Neural progenitor cell (in vitro differentiated cells): Measurements from ENCODE around the gene ZHX3. TPM values are rescaled to one million over a fixed set of nuclear protein-coding genes. Genes with fewer than 3 reads are reported as not detected.

Experiments used
- DNase-seq: peaks from one replicate; pipeline ENCODE4 v3.0.0-alpha.2; 2016; ENCODE audit warnings: low spot score
- H2AFZ ChIP-seq: fragments of 200-600 bp; sonication (generic); replicated peaks from 2 replicates; pipeline ENCODE4 v1.6.1; 2016; ENCODE audit warnings: antibody characterized with exemption
- H3F3A ChIP-seq: fragments of 200-600 bp; sonication (generic); 2 replicates; pipeline ENCODE4 v1.6.1; 2016; ENCODE audit warnings: antibody characterized with exemption, low read depth
- H3K27ac ChIP-seq: fragments of 200-600 bp; sonication (generic); 2 replicates; pipeline ENCODE4 v1.5.1; 2016; ENCODE audit warnings: mild to moderate bottlenecking
- H3K27me3 ChIP-seq: fragments of 200-600 bp; sonication (generic); 2 replicates; pipeline ENCODE4 v1.6.1; 2016; ENCODE audit warnings: mild to moderate bottlenecking, moderate library complexity
- H3K36me3 ChIP-seq: fragments of 200-600 bp; sonication (generic); 2 replicates; pipeline ENCODE4 v1.5.1; 2016
- H3K4me1 ChIP-seq: fragments of 200-600 bp; sonication (generic); 2 replicates; pipeline ENCODE4 v1.6.1; 2016; ENCODE audit warnings: mixed run types
- H3K4me2 ChIP-seq: fragments of 200-600 bp; sonication (generic); 2 replicates; pipeline ENCODE4 v1.6.1; 2016
- H3K4me3 ChIP-seq: fragments of 200-600 bp; sonication (generic); 2 replicates; pipeline ENCODE4 v1.5.1; 2016
- H3K79me2 ChIP-seq: fragments of 200-600 bp; sonication (generic); 2 replicates; pipeline ENCODE4 v1.6.1; 2016; ENCODE audit warnings: low read depth
- H3K9ac ChIP-seq: fragments of 200-600 bp; sonication (generic); 2 replicates; pipeline ENCODE4 v1.6.1; 2016
- H3K9me3 ChIP-seq: fragments of 200-600 bp; sonication (generic); 2 replicates; pipeline ENCODE4 v1.5.1; 2016; ENCODE audit warnings: low read depth
- H4K20me1 ChIP-seq: fragments of 200-600 bp; sonication (generic); 2 replicates; pipeline ENCODE4 v1.6.1; 2016; ENCODE audit warnings: low read depth
- H3K27ac Mint-ChIP-seq: 3 replicates; pipeline ENCODE4 v1.8.0; 2021; ENCODE audit warnings: mixed read lengths
- H3K27me3 Mint-ChIP-seq: 2 replicates; pipeline ENCODE4 v1.8.0; 2022; ENCODE audit warnings: low read depth, mild to moderate bottlenecking, inconsistent platforms, moderate library complexity, mixed read lengths; ENCODE audit not compliant: insufficient read depth
- H3K36me3 Mint-ChIP-seq: 3 replicates; pipeline ENCODE4 v1.8.0; 2021; ENCODE audit warnings: mixed read lengths
- H3K4me1 Mint-ChIP-seq: 3 replicates; pipeline ENCODE4 v1.8.0; 2021; ENCODE audit warnings: mixed read lengths
- H3K4me3 Mint-ChIP-seq: 3 replicates; pipeline ENCODE4 v1.8.0; 2021; ENCODE audit warnings: mild to moderate bottlenecking, moderate library complexity, mixed read lengths
- H3K9me3 Mint-ChIP-seq: 3 replicates; pipeline ENCODE4 v1.8.0; 2020; ENCODE audit warnings: mixed read lengths
- EZH2 ChIP-seq: fragments of 200-600 bp; sonication (generic); IDR thresholded peaks from 2 replicates; pipeline ENCODE4 v1.6.1; 2017; ENCODE audit warnings: antibody characterized with exemption, mild to moderate bottlenecking, moderate library complexity
- EZH2phosphoT487 ChIP-seq: fragments of 200-600 bp; sonication (generic); IDR thresholded peaks from 2 replicates; pipeline ENCODE4 v1.6.1; 2017; ENCODE audit warnings: antibody characterized with exemption
- total RNA-seq: library from RNA; depleted of rRNA; stranded (reverse); fragments of >200 nt; gene quantifications from 2 replicates; pipeline ENCODE4 v1.2.3, GENCODE V29; 2015; ENCODE audit warnings: low replicate concordance
- TF ChIP-seq, protein P1 (sequence below): fragments of 200-600 bp; sonication (generic); IDR thresholded peaks from 2 replicates; pipeline ENCODE4 v1.5.1; 2017; ENCODE audit warnings: antibody characterized with exemption, mild to moderate bottlenecking

ZHX3 gene
- total RNA-seq, 1 donor from 2014 or later, result 6.8 TPM

DNA sequence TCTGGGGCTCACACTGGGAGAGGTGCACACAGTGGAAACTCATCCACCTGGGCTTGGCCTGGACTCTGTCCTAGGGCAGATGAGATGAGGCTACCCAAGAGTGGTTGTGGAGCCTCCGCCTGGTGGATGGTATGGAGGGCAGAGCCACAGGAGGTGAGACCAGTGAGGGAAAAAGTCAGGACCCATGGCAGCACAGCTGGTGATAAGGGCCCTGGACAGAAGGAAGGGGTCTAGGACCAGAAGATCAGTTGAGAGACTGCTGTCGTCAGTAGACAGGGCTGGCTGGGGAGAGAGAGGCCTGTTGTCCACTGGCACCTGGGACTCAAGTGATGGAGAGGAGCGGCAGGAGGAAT lies 150.4 kb downstream of the ZHX3 start:
- DNase-seq, result no peak
- H3K36me3 Mint-ChIP-seq, result peaks cover 52% of the 10 kb centered on the region

GRCh38 chr20:41166201-41167117 lies 151.1 kb downstream of the ZHX3 start:
- Histone ChIP-seq H3K4me3 (no peak overlapping the region), H3K9me3 (no peaks in the 10 kb centered on the region), H3K4me1 (no peaks in the 10 kb centered on the region), H3K27ac (no peak overlapping the region), H3K27me3 (no peaks in the 10 kb centered on the region), H2AFZ (no peak overlapping the region), H3K9ac (no peak overlapping the region), H3K79me2 (no peaks in the 10 kb centered on the region), H3F3A (peaks cover 9% of the 10 kb centered on the region), H3K4me2 (no peak overlapping the region), H4K20me1 (peaks cover 9% of the 10 kb centered on the region), H3K36me3 (no peaks in the 10 kb centered on the region)
- H3K36me3 Mint-ChIP-seq, result peaks cover 49% of the 10 kb centered on the region
- no peak overlapping the region for H3K27ac Mint-ChIP-seq
- no peak for DNase-seq
- H3K4me3 Mint-ChIP-seq, result no peak overlapping the region
- peaks cover 5% of the 10 kb centered on the region for H3K27me3 Mint-ChIP-seq
- no peaks in the 10 kb centered on the region for H3K9me3 Mint-ChIP-seq
- no peaks in the 10 kb centered on the region for H3K4me1 Mint-ChIP-seq
- TF ChIP-seq, protein P1, sequence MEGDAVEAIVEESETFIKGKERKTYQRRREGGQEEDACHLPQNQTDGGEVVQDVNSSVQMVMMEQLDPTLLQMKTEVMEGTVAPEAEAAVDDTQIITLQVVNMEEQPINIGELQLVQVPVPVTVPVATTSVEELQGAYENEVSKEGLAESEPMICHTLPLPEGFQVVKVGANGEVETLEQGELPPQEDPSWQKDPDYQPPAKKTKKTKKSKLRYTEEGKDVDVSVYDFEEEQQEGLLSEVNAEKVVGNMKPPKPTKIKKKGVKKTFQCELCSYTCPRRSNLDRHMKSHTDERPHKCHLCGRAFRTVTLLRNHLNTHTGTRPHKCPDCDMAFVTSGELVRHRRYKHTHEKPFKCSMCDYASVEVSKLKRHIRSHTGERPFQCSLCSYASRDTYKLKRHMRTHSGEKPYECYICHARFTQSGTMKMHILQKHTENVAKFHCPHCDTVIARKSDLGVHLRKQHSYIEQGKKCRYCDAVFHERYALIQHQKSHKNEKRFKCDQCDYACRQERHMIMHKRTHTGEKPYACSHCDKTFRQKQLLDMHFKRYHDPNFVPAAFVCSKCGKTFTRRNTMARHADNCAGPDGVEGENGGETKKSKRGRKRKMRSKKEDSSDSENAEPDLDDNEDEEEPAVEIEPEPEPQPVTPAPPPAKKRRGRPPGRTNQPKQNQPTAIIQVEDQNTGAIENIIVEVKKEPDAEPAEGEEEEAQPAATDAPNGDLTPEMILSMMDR, result no peak
- no peak for TF ChIP-seq EZH2phosphoT487

More for the DNA sequence above, 150.4 kb downstream of the ZHX3 start:
- Histone ChIP-seq H3K4me3 (no peak overlapping the region), H3F3A (peaks cover 16% of the 10 kb centered on the region), H3K27me3 (no peaks in the 10 kb centered on the region), H3K9me3 (no peaks in the 10 kb centered on the region), H3K36me3 (no peaks in the 10 kb centered on the region), H4K20me1 (peaks cover 7% of the 10 kb centered on the region), H3K4me2 (no peak overlapping the region), H3K9ac (no peak overlapping the region), H3K4me1 (no peaks in the 10 kb centered on the region), H3K27ac (no peak overlapping the region), H3K79me2 (no peaks in the 10 kb centered on the region), H2AFZ (no peak overlapping the region)
- Mint-ChIP-seq H3K27me3 (peaks cover 5% of the 10 kb centered on the region), H3K27ac (peak overlapping the region; percentile 46), H3K4me3 (no peak overlapping the region), H3K9me3 (no peaks in the 10 kb centered on the region), H3K4me1 (no peaks in the 10 kb centered on the region)
- TF ChIP-seq EZH2 (no peak), EZH2phosphoT487 (no peak)
- TF ChIP-seq, protein P1, result no peak

DNA sequence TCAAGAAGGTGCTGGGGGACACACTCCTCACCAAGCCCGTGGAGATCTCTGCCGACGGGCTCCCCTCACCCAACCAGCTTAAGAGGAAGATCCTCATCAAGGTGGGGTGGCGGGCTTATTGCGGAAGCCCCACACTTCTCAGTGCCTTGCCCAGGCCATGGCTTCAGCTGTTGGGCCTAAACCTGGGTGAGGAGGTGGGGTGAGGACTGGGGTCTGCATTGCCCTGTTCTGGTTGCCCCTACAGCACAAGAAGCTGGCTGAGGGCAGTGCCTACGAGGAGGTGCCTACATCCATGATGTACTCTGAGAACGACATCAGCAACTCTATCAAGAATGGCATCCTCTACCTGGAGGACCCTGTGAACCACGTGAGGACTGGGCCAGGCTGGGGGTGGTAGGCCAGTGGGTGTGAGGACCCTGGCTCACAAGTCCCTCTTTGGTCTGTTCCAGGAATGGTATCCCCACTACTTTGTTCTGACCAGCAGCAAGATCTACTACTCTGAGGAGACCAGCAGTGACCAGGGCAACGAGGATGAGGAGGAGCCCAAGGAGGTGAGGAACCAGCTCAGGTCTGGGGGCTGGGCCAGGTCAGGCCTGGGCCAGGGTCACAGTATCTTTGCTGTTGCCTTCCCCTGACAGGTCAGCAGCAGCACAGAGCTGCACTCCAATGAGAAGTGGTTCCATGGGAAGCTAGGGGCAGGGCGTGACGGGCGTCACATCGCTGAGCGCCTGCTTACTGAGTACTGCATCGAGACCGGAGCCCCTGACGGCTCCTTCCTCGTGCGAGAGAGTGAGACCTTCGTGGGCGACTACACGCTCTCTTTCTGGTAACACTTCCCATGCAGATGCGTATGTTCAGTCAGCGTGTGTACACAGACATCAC lies 152.3 kb downstream of the ZHX3 start:
- Mint-ChIP-seq H3K4me3 (no peak overlapping the region), H3K27ac (no peak overlapping the region), H3K4me1 (peaks cover 2% of the 10 kb centered on the region), H3K9me3 (no peaks in the 10 kb centered on the region), H3K27me3 (peaks cover 5% of the 10 kb centered on the region), H3K36me3 (peaks cover 49% of the 10 kb centered on the region)
- Histone ChIP-seq H3K27ac (no peak overlapping the region), H3K4me3 (no peak overlapping the region), H3K9ac (no peak overlapping the region), H3K79me2 (no peaks in the 10 kb centered on the region), H3F3A (no peaks in the 10 kb centered on the region), H3K36me3 (no peaks in the 10 kb centered on the region), H3K4me2 (no peak overlapping the region), H4K20me1 (peaks cover 16% of the 10 kb centered on the region), H3K27me3 (no peaks in the 10 kb centered on the region), H3K4me1 (no peaks in the 10 kb centered on the region), H2AFZ (no peak overlapping the region), H3K9me3 (no peaks in the 10 kb centered on the region)
- no peak for TF ChIP-seq EZH2
- no peak for TF ChIP-seq EZH2phosphoT487
- TF ChIP-seq, protein P1, result no peak
- no peak for DNase-seq
